K562 (cell line): ENCODE data around the gene ANKRD27. TPM values are rescaled to one million over a fixed set of nuclear protein-coding genes. Genes with fewer than 3 reads are reported as not detected.
A peak's percentile ranks its signal among the peaks of the same experiment; 100 is the strongest.

Experiments used
- C11orf30 ChIP-seq: fragments of 450-650 bp; IDR thresholded peaks from 2 replicates; pipeline ENCODE4 v1.6.1; 2016; ENCODE audit warnings: low read depth, mild to moderate bottlenecking
- CBX2 ChIP-seq: fragments of 200-600 bp; sonication (generic); IDR thresholded peaks from one replicate; pipeline ENCODE4 v1.6.1; 2012; ENCODE audit warnings: mild to moderate bottlenecking, low read length, inconsistent platforms; ENCODE audit not compliant: insufficient read depth, poor library complexity, severe bottlenecking
- DNMT1 ChIP-seq: fragments of 450-650 bp; IDR thresholded peaks from 2 replicates; pipeline ENCODE4 v1.6.1; 2016; ENCODE audit warnings: antibody characterized with exemption, mild to moderate bottlenecking
- ETV5 ChIP-seq: sonication (generic); formaldehyde crosslinking; IDR thresholded peaks from 2 replicates; pipeline ENCODE4 v1.4.0; 2020; ENCODE audit warnings: low read depth, mild to moderate bottlenecking, missing genetic modification reagents
- HDAC2 ChIP-seq: fragments of 450-650 bp; IDR thresholded peaks from 2 replicates; pipeline ENCODE4 v1.6.1; 2016; ENCODE audit warnings: mild to moderate bottlenecking
- ID3 ChIP-seq, 2 experiments: fragments of 250-450 bp in 1 of 2; fragments of 450-650 bp in 1 of 2; sonication (Bioruptor Pico) in 1 of 2; IDR thresholded peaks; 2 replicates each; pipeline versions ENCODE4 v1.6.1 to v1.8.0; 2016 to 2021; ENCODE audit warnings: mild to moderate bottlenecking in 2 of 2, moderate library complexity in 2 of 2, missing compliant biosample characterization in 1 of 2, missing genetic modification characterization in 1 of 2
- IFI16 ChIP-seq: fragments of 250-450 bp; sonication (Bioruptor Pico); IDR thresholded peaks from 2 replicates; pipeline ENCODE4 v2.1.2; 2022; ENCODE audit warnings: mild to moderate bottlenecking, inconsistent platforms
- KDM4B ChIP-seq, 2 experiments: fragments of 450-650 bp in 1 of 2; sonication (generic) in 1 of 2; IDR thresholded peaks; 2 replicates each; pipeline ENCODE4 v1.6.1; 2016 to 2017; ENCODE audit warnings: borderline replicate concordance in 2 of 2, antibody characterized with exemption in 1 of 2, low read depth in 1 of 2, mild to moderate bottlenecking in 1 of 2
- KHSRP ChIP-seq: fragments of 450-650 bp; IDR thresholded peaks from 2 replicates; pipeline ENCODE4 v1.6.1; 2017
- LCOR ChIP-seq: sonication (generic); formaldehyde crosslinking; IDR thresholded peaks from 2 replicates; pipeline ENCODE4 v1.8.0; 2022; ENCODE audit warnings: mild to moderate bottlenecking, missing genetic modification reagents
- MCM3 ChIP-seq: fragments of 450-650 bp; IDR thresholded peaks from 2 replicates; pipeline ENCODE4 v1.6.1; 2016
- MEIS2 ChIP-seq: fragments of 450-650 bp; IDR thresholded peaks from 2 replicates; pipeline ENCODE4 v1.6.1; 2014; ENCODE audit warnings: mild to moderate bottlenecking; ENCODE audit not compliant: partially characterized antibody
- MTA2 ChIP-seq: fragments of 450-650 bp; IDR thresholded peaks from 2 replicates; pipeline ENCODE4 v1.6.1; 2016; ENCODE audit warnings: low read depth
- NEUROD1 ChIP-seq: fragments of 150-350 bp; IDR thresholded peaks from 2 replicates; pipeline ENCODE4 v1.6.1; 2014; ENCODE audit warnings: borderline replicate concordance, low read length, low read depth; ENCODE audit not compliant: partially characterized antibody
- NR1H2 ChIP-seq: sonication (generic); formaldehyde crosslinking; IDR thresholded peaks from 2 replicates; pipeline ENCODE4 v1.4.0; 2020; ENCODE audit warnings: mild to moderate bottlenecking, missing genetic modification reagents
- NR4A1 ChIP-seq, 2 experiments: fragments of 250-450 bp in 1 of 2; fragments of 450-650 bp in 1 of 2; sonication (Bioruptor Pico) in 1 of 2; IDR thresholded peaks; 2 replicates each; pipeline versions ENCODE4 v1.4.0 to v1.6.1; 2016 to 2020; ENCODE audit warnings: mild to moderate bottlenecking in 2 of 2, missing compliant biosample characterization in 1 of 2, missing genetic modification characterization in 1 of 2, moderate library complexity in 1 of 2
- PBX2 ChIP-seq, 2 experiments: IDR thresholded peaks in 1 of 2; conservative IDR thresholded peaks in 1 of 2; 2 replicates each; pipeline ENCODE4 v1.6.1; 2016; ENCODE audit warnings: low read depth in 2 of 2, mild to moderate bottlenecking in 1 of 2, missing compliant biosample characterization in 1 of 2, missing genetic modification characterization in 1 of 2, moderate library complexity in 1 of 2
- SAFB2 ChIP-seq: fragments of 200-400 bp; formaldehyde crosslinking; IDR thresholded peaks from 2 replicates; pipeline ENCODE4 v1.6.1; 2018; ENCODE audit warnings: borderline replicate concordance, low read length, low read depth, moderate library complexity; ENCODE audit not compliant: severe bottlenecking
- SLC30A9 ChIP-seq: fragments of 250-450 bp; sonication (Bioruptor Pico); IDR thresholded peaks from 2 replicates; pipeline ENCODE4 v1.8.0; 2022; ENCODE audit warnings: mild to moderate bottlenecking, moderate library complexity
- SMC3 ChIP-seq: conservative IDR thresholded peaks from 2 replicates; pipeline ENCODE4 v1.6.1; 2011; ENCODE audit warnings: low read depth, low read length, improper control_type of control experiment; ENCODE audit not compliant: insufficient read depth
- THRAP3 ChIP-seq: fragments of 450-650 bp; IDR thresholded peaks from 2 replicates; pipeline ENCODE4 v1.6.1; 2016; ENCODE audit warnings: mild to moderate bottlenecking, inconsistent platforms, borderline replicate concordance
- XRCC4 ChIP-seq: IDR thresholded peaks from one replicate; pipeline ENCODE4 v1.6.1; 2011; ENCODE audit not compliant: insufficient read depth, insufficient read length; ENCODE audit errors: extremely low read depth
- ZFPM2 ChIP-seq: fragments of 250-450 bp; sonication (Bioruptor Pico); IDR thresholded peaks from 2 replicates; pipeline ENCODE4 v1.5.1; 2022; ENCODE audit warnings: mild to moderate bottlenecking
- ZNF584 ChIP-seq: fragments of 200-800 bp; sonication (Bioruptor generic); IDR thresholded peaks from 2 replicates; pipeline ENCODE4 v1.6.1; 2016; ENCODE audit warnings: low read depth, mild to moderate bottlenecking, missing genetic modification characterization, missing compliant biosample characterization
- ZNF75A ChIP-seq: fragments of 450-650 bp; formaldehyde crosslinking; IDR thresholded peaks from 2 replicates; pipeline ENCODE4 v1.4.0; 2020; ENCODE audit warnings: mild to moderate bottlenecking
- ZSCAN32 ChIP-seq: fragments of 450-650 bp; formaldehyde crosslinking; IDR thresholded peaks from 2 replicates; pipeline ENCODE4 v1.4.0; 2020; ENCODE audit warnings: mild to moderate bottlenecking, moderate library complexity
- polyA plus RNA-seq, 8 experiments: library from polyadenylated mRNA; depleted of rRNA in 4 of 8; stranded (reverse) in 5 of 8; unstranded in 3 of 8; fragments of >200 nt; fragmentation: Nextera tagmentation in 2 of 8; fragmentation: Illumina TruSeq in 1 of 8; extraction: Ambion mirVana in 2 of 8; extraction: Trizol in 1 of 8; gene quantifications; 2 replicates each; pipeline versions ENCODE4 v1.2.1 to v1.2.3, GENCODE V29; 2011 to 2014; ENCODE audit warnings: inconsistent platforms in 1 of 8, missing spikeins in 1 of 8
- total RNA-seq, 7 experiments: library from RNA; depleted of rRNA in 6 of 7; stranded (reverse); fragments of >200 nt in 6 of 7; fragmentation: Illumina TruSeq in 2 of 7; extraction: Trizol in 2 of 7; gene quantifications; 2 replicates each; pipeline versions ENCODE4 v1.2.1 to v1.2.3, GENCODE V29; 2011 to 2021; ENCODE audit warnings: low replicate concordance in 1 of 7

Gene ANKRD27
- total and polyA plus RNA-seq, 9 of the 15 experiments (the other 6 are each of a cell fraction or from before 2014, with no cell fraction given) = 5.3 to 71.3 (median 54.2) TPM

GRCh38 chr19:32580901-32581704 is 93.9 kb downstream of the ANKRD27 start, which contains the start of gene PDCD5 (continued):
- TF ChIP-seq XRCC4 (no peak), ZSCAN32 (CRISPR knock-in tag) (no peak), THRAP3 (no peak), DNMT1 (no peak), ID3 (CRISPR knock-in tag; IDR thresholded peaks at IDR 0.05) (no peak), ID3 (tag; IDR thresholded peaks at IDR 0.05) (peak; percentile 39; the same call in 1 of the 2 replicates), MTA2 (no peak), C11orf30 (no peak), KDM4B (IDR thresholded peaks at IDR 0.05; ENCODE audit: borderline replicate concordance in 2 of 2, low read depth in 1 of 2) (no peak), NEUROD1 (peak; percentile 49), ETV5 (CRISPR knock-in tag) (0 out of 2 replicates have a peak, but pooled peaks have one; percentile 23), MEIS2 (peak; percentile 85), PBX2 (CRISPR knock-in tag; IDR thresholded peaks at IDR 0.05; ENCODE audit: low read depth) (no peak), PBX2 (tag; conservative IDR thresholded peaks at IDR 0.05; ENCODE audit: low read depth) (no peak), ZFPM2 (CRISPR knock-in tag) (no peak), HDAC2 (no peak; the same call in 1 of the 2 replicates), ZNF75A (CRISPR knock-in tag) (no peak), KHSRP (no peak), ZNF584 (CRISPR knock-in tag) (no peak), MCM3 (no peak), SMC3 (no peak), CBX2 (no peak), SAFB2 (no peak), LCOR (no peak), IFI16 (CRISPR knock-in tag) (no peak), SLC30A9 (CRISPR knock-in tag) (no peak), NR4A1 (CRISPR knock-in tag; IDR thresholded peaks at IDR 0.05) (peak; percentile 81; the same call in 1 of the 2 replicates), NR4A1 (tag; IDR thresholded peaks at IDR 0.05) (0 out of 2 replicates have a peak, but pooled peaks have one; percentile 29), NR1H2 (no peak)
